Measurements from ENCODE around the gene CENPX. TPM values are rescaled to one million over a fixed set of nuclear protein-coding genes. Genes with fewer than 3 reads are reported as not detected.

The CENPX gene
- total and polyA plus RNA-seq, 2 of the 13 experiments (the other 11 are each of a cell fraction or from before 2014, with no cell fraction given): 92.7 to 170 TPM

DNA sequence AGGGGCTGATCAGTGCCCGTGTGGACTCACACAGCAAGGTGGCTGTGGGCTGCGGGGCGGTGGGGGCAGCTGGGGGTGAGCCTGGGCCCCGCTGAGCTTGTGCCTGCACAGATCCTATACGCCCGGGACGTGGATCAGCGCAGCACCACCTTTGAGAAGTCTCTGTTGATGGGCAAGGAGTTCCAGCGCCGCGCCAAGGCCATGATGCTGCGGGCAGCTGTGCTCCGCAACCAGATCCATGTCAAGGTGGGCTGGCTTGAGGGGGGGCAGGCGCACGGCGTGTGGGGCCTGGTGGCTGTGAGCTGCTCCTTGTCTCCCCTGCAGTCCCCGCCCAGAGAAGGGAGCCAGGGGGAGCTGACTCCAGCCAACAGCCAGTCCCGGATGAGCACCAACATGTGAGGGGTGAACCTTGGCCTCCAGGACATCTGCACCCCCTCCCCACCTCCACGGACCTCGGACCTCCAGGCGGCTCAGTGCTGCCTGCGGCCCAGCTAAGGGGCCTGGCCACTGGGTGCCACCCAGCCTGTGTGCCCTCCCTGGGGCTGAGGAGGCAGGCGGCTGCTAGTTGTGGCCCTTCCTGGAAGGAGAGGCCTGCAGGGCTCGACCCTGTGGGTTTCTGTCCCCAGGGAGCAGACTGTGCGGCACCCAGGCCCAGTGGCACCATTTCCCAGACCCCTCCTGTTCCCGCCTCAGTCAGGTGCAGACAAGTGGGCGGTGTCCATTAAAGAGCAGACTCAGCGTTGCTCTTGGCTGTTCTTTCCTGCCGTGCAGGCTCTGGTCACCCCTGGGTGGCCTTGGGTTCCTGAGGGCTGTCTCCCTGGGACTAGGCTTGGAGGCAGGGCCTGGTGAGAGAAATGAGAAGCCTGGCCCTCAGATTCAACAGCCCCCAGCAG lies 34.3 kb upstream of the CENPX start (continued):
- TF ChIP-seq, protein P1, sequence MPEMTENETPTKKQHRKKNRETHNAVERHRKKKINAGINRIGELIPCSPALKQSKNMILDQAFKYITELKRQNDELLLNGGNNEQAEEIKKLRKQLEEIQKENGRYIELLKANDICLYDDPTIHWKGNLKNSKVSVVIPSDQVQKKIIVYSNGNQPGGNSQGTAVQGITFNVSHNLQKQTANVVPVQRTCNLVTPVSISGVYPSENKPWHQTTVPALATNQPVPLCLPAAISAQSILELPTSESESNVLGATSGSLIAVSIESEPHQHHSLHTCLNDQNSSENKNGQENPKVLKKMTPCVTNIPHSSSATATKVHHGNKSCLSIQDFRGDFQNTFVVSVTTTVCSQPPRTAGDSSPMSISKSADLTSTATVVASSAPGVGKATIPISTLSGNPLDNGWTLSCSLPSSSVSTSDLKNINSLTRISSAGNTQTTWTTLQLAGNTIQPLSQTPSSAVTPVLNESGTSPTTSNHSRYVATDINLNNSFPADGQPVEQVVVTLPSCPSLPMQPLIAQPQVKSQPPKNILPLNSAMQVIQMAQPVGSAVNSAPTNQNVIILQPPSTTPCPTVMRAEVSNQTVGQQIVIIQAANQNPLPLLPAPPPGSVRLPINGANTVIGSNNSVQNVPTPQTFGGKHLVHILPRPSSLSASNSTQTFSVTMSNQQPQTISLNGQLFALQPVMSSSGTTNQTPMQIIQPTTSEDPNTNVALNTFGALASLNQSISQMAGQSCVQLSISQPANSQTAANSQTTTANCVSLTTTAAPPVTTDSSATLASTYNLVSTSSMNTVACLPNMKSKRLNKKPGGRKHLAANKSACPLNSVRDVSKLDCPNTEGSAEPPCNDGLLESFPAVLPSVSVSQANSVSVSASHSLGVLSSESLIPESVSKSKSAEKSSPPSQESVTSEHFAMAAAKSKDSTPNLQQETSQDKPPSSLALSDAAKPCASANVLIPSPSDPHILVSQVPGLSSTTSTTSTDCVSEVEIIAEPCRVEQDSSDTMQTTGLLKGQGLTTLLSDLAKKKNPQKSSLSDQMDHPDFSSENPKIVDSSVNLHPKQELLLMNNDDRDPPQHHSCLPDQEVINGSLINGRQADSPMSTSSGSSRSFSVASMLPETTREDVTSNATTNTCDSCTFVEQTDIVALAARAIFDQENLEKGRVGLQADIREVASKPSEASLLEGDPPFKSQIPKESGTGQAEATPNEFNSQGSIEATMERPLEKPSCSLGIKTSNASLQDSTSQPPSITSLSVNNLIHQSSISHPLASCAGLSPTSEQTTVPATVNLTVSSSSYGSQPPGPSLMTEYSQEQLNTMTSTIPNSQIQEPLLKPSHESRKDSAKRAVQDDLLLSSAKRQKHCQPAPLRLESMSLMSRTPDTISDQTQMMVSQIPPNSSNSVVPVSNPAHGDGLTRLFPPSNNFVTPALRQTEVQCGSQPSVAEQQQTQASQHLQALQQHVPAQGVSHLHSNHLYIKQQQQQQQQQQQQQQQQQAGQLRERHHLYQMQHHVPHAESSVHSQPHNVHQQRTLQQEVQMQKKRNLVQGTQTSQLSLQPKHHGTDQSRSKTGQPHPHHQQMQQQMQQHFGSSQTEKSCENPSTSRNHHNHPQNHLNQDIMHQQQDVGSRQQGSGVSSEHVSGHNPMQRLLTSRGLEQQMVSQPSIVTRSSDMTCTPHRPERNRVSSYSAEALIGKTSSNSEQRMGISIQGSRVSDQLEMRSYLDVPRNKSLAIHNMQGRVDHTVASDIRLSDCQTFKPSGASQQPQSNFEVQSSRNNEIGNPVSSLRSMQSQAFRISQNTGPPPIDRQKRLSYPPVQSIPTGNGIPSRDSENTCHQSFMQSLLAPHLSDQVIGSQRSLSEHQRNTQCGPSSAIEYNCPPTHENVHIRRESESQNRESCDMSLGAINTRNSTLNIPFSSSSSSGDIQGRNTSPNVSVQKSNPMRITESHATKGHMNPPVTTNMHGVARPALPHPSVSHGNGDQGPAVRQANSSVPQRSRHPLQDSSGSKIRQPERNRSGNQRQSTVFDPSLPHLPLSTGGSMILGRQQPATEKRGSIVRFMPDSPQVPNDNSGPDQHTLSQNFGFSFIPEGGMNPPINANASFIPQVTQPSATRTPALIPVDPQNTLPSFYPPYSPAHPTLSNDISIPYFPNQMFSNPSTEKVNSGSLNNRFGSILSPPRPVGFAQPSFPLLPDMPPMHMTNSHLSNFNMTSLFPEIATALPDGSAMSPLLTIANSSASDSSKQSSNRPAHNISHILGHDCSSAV (CRISPR knock-in tag; IDR thresholded peaks at IDR 0.05; ENCODE audit: borderline replicate concordance): no peak
- TF ChIP-seq SMYD3 (CRISPR knock-in tag; IDR thresholded peaks at IDR 0.05) (no peak), SMAD1 (CRISPR knock-in tag; IDR thresholded peaks at IDR 0.05; ENCODE audit: borderline replicate concordance, low read depth) (peak; percentile 80; the same call in 1 of the 2 replicates), ZKSCAN1 (IDR thresholded peaks at IDR 0.05; ENCODE audit: low read length) (no peak), ZNF839 (CRISPR knock-in tag; IDR thresholded peaks at IDR 0.05; ENCODE audit: borderline replicate concordance) (no peak), SIN3A (IDR thresholded peaks at IDR 0.05; ENCODE audit: borderline replicate concordance, low read depth, low read length) (no peak), JUN (CRISPR knock-in tag; IDR thresholded peaks at IDR 0.05) (peak; percentile 15; the same call in 1 of the 2 replicates), EHMT2 (IDR thresholded peaks at IDR 0.05; ENCODE audit: borderline replicate concordance, low read depth, low read length) (no peak), JDP2 (CRISPR knock-in tag; IDR thresholded peaks at IDR 0.05; ENCODE audit: borderline replicate concordance) (no peak), IKZF4 (CRISPR knock-in tag; IDR thresholded peaks at IDR 0.05; ENCODE audit: borderline replicate concordance, low read depth, not compliant biosample characterization) (no peak), RARA (CRISPR knock-in tag; IDR thresholded peaks at IDR 0.05) (peak; percentile 51), ZNF781 (CRISPR knock-in tag; IDR thresholded peaks at IDR 0.05; ENCODE audit: borderline replicate concordance, not compliant biosample characterization) (no peak)
- TF ChIP-seq, protein P2, sequence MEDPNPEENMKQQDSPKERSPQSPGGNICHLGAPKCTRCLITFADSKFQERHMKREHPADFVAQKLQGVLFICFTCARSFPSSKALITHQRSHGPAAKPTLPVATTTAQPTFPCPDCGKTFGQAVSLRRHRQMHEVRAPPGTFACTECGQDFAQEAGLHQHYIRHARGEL (CRISPR knock-in tag; IDR thresholded peaks at IDR 0.05): no peak
- TF ChIP-seq, protein P3, sequence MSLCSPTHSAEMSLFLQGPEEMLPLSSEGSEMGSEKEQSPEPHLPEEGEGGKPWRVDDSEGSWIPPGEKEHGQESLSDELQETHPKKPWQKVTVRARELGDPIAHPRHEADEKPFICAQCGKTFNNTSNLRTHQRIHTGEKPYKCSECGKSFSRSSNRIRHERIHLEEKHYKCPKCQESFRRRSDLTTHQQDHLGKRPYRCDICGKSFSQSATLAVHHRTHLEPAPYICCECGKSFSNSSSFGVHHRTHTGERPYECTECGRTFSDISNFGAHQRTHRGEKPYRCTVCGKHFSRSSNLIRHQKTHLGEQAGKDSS (CRISPR knock-in tag; IDR thresholded peaks at IDR 0.05; ENCODE audit: borderline replicate concordance, low read depth): peak; percentile 85; the same call in 1 of the 2 replicates
- TF ChIP-seq, protein P4, sequence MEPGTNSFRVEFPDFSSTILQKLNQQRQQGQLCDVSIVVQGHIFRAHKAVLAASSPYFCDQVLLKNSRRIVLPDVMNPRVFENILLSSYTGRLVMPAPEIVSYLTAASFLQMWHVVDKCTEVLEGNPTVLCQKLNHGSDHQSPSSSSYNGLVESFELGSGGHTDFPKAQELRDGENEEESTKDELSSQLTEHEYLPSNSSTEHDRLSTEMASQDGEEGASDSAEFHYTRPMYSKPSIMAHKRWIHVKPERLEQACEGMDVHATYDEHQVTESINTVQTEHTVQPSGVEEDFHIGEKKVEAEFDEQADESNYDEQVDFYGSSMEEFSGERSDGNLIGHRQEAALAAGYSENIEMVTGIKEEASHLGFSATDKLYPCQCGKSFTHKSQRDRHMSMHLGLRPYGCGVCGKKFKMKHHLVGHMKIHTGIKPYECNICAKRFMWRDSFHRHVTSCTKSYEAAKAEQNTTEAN (CRISPR knock-in tag; conservative IDR thresholded peaks at IDR 0.05): no peak

Measured in HepG2 (cell line).